DND-41 (cell line): ENCODE results near the gene HSP90AB1.

Source experiments
- ATAC-seq: fragments of 200-7000 bp; cut with Tn5 transposase; 3 replicates; pipeline ENCODE4 v1.9.1; 2021; ENCODE audit warnings: low read depth; ENCODE audit not compliant: insufficient read depth
- DNase-seq: peaks from one replicate; pipeline ENCODE4 v3.0.0-alpha.2; 2020
- H2AFZ ChIP-seq: 2 replicates; pipeline ENCODE4 v1.6.0; 2012; ENCODE audit warnings: low read depth, low read length
- H3K27ac ChIP-seq: 2 replicates; pipeline ENCODE4 v1.5.1; 2012; ENCODE audit warnings: low read length, inconsistent platforms
- H3K27me3 ChIP-seq: fragments of 200-600 bp; sonication (generic); 2 replicates; pipeline ENCODE4 v1.6.0; 2012; ENCODE audit warnings: low read length, mild to moderate bottlenecking, inconsistent platforms; ENCODE audit not compliant: insufficient read depth, poor library complexity
- H3K36me3 ChIP-seq: 2 replicates; pipeline ENCODE4 v1.5.1; 2012; ENCODE audit warnings: low read length, inconsistent platforms; ENCODE audit not compliant: insufficient read depth
- H3K4me1 ChIP-seq: 2 replicates; pipeline ENCODE4 v1.5.1; 2012; ENCODE audit warnings: mild to moderate bottlenecking, low read length; ENCODE audit not compliant: insufficient read depth
- H3K4me2 ChIP-seq: 2 replicates; pipeline ENCODE4 v1.6.0; 2012; ENCODE audit warnings: mild to moderate bottlenecking, moderate library complexity, low read length, inconsistent platforms; ENCODE audit not compliant: insufficient read depth
- H3K4me3 ChIP-seq, 2 experiments: fragments of 200-600 bp in 1 of 2; shearing (Covaris generic) in 1 of 2; 2 replicates each; pipeline ENCODE4 v1.5.1; 2012 to 2016; ENCODE audit warnings: inconsistent platforms in 2 of 2, low read length in 2 of 2, mild to moderate bottlenecking in 2 of 2, low read depth in 1 of 2, moderate library complexity in 1 of 2
- H3K79me2 ChIP-seq: 2 replicates; pipeline ENCODE4 v1.6.0; 2012; ENCODE audit warnings: low read length, inconsistent platforms; ENCODE audit not compliant: insufficient read depth
- H3K9ac ChIP-seq: 2 replicates; pipeline ENCODE4 v1.6.0; 2012; ENCODE audit warnings: low read depth, mild to moderate bottlenecking, inconsistent platforms, low read length, moderate library complexity
- H3K9me3 ChIP-seq: 2 replicates; pipeline ENCODE4 v1.5.1; 2012; ENCODE audit warnings: low read length, moderate library complexity, mild to moderate bottlenecking, inconsistent platforms; ENCODE audit not compliant: insufficient read depth, severe bottlenecking
- H4K20me1 ChIP-seq: 2 replicates; pipeline ENCODE4 v1.6.0; 2012; ENCODE audit warnings: low read length; ENCODE audit not compliant: insufficient read depth
- EZH2 ChIP-seq: IDR thresholded peaks from 3 replicates; pipeline ENCODE4 v1.6.1; 2012; ENCODE audit warnings: borderline replicate concordance, low read depth, mild to moderate bottlenecking, moderate library complexity, low read length, inconsistent platforms; ENCODE audit not compliant: severe bottlenecking
- TF ChIP-seq, protein P1 (sequence below): IDR thresholded peaks from 2 replicates; pipeline ENCODE4 v1.5.1; 2012; ENCODE audit warnings: borderline replicate concordance, low read length, moderate library complexity, mild to moderate bottlenecking; ENCODE audit not compliant: poor library complexity, severe bottlenecking; ENCODE audit errors: extremely low read depth

Gene HSP90AB1

DNA sequence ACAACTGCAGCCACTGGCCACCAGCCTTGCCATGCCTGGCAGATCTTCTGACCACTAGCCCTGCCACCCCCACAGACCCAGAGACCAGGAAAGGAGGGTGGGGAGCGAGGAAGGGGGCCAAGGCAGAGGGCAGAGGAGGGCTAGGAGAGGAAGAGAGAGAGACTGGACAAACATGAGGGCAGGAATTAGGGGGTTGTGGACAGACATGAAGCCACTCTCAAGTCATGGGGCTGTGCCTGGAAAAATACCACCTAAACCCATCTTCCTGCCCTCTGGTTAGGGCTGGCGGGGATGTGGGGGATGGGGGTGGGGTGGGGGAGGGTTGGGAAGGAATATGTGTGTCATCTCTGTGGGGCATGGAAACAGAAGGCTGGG, 25.0 kb upstream of the HSP90AB1 start:
- Histone ChIP-seq H3K36me3 (0 out of 2 replicates have a peak, but pooled peaks cover 3% of the 10 kb centered on the region), H3K9ac (no peak overlapping the region), H3K27ac (no peak overlapping the region), H3K4me2 (no peak overlapping the region), H3K4me3 (no peak overlapping the region), H3K79me2 (peaks cover 23% of the 10 kb centered on the region), H4K20me1 (peaks cover 17% of the 10 kb centered on the region), H3K27me3 (peaks cover 22% of the 10 kb centered on the region), H2AFZ (no peak overlapping the region), H3K4me1 (peaks cover 48% of the 10 kb centered on the region), H3K9me3 (no peaks in the 10 kb centered on the region)
- TF ChIP-seq, protein P1, sequence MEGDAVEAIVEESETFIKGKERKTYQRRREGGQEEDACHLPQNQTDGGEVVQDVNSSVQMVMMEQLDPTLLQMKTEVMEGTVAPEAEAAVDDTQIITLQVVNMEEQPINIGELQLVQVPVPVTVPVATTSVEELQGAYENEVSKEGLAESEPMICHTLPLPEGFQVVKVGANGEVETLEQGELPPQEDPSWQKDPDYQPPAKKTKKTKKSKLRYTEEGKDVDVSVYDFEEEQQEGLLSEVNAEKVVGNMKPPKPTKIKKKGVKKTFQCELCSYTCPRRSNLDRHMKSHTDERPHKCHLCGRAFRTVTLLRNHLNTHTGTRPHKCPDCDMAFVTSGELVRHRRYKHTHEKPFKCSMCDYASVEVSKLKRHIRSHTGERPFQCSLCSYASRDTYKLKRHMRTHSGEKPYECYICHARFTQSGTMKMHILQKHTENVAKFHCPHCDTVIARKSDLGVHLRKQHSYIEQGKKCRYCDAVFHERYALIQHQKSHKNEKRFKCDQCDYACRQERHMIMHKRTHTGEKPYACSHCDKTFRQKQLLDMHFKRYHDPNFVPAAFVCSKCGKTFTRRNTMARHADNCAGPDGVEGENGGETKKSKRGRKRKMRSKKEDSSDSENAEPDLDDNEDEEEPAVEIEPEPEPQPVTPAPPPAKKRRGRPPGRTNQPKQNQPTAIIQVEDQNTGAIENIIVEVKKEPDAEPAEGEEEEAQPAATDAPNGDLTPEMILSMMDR: no peak
- no peak for TF ChIP-seq EZH2
- no peak for ATAC-seq
- DNase-seq: no peak

DNA sequence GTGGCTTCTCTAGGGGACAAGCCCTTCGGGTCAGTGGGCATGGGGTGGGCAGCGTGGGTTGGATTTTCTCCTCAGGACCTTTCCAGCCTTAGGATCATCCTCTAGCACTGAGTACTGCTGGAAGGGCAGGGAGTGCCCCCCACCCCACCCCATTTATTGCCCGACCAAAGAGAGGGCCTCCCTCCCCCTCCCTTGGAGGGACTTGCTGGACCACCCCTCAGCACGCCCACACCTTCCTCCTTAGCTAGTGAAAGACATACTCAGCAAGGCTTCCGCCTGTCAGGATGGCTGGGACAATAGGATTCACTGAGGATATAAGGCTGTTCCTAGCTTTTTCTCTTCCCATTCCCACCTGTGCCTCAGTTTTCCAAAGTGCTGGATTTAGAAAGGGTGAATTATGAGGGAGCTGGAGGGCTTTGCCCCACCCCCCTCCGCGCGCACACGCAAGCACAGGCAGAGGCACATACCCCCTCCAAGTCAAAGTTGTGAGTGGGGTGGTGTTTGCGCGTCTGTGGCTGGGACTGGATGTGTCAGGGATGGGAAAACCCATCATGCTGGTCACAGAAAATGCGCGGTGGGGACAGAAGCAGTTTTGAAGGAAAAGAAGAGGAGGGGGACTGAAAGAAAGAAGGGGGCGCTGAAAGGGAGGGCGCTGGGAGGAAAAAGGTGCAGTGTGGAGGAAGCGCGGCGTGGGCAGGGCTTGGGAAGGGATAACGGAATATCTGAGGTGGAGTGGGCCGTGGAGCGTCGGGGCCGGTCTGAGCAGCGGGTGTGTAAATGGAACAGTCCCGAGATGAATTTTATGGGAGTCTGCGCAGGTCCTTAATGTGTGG, 24.2 kb upstream of the HSP90AB1 start:
- peak overlapping the region; percentile 69 for H3K9ac ChIP-seq
- peak overlapping the region; percentile 87 for H3K4me2 ChIP-seq
- H3K4me1 ChIP-seq: peaks cover 51% of the 10 kb centered on the region
- 0 out of 2 replicates have a peak, but pooled peaks cover 3% of the 10 kb centered on the region for H3K36me3 ChIP-seq
- no peaks in the 10 kb centered on the region for H3K9me3 ChIP-seq
- H3K79me2 ChIP-seq: peaks cover 23% of the 10 kb centered on the region
- H4K20me1 ChIP-seq: peaks cover 23% of the 10 kb centered on the region
- ATAC-seq: no peak; the same call in 1 of the 3 replicates
- H3K27me3 ChIP-seq: peaks cover 15% of the 10 kb centered on the region
- H2AFZ ChIP-seq: peak overlapping the region; percentile 80
- H3K27ac ChIP-seq: peak overlapping the region; percentile 20; the same call in 1 of the 2 replicates
- DNase-seq: no peak
- TF ChIP-seq, protein P1: no peak
- TF ChIP-seq EZH2: no peak
- peak overlapping the region in 1 of 2 experiments; percentile 68; a peak in 3 of 4 replicates for H3K4me3 ChIP-seq

DNA sequence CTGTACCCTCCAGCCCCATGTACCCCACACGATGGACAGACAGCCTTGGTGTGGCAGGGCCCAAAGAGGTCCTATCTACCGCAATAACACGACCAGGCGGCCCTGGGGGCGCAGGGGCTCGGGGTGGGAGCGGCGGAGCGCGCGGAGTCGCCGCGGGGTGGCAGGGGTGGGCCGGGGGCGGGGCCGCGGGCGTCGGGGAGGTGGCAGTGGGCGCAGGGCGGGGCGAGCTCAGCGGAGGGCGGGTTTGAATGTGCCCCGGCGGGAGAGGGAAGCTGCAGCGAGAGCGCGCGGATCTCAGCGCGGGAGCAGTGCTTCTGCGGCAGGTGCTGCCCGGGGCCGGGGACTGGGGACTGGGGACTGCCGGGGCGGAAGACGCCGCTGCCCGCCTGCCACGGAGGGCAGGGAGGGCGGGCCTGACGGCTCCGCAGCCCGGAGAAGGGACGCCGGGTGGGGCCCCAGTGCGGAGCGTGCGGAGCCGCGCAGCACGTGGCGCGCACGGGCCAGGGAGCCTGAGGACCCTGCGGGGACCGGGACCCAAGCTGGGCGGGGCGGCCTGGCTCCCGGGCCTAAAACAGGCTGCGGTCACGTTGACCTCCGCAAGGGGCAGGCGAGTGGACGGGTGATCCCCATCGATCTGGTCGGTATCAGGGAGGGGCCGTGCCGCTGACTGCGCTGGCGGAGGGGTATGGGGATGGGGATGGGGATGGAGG, 23.4 kb upstream of the HSP90AB1 start, which contains the start of gene SLC29A1:
Gene SLC29A1, plus strand, starts transcription at position 277 of the 710 bp plus-strand sequence. CDS start 3,719 bp downstream, outside the sequence.
- peaks cover 23% of the 10 kb centered on the region for H3K79me2 ChIP-seq

More for the DNA sequence above, 23.4 kb upstream of the HSP90AB1 start, which contains the start of gene SLC29A1:
- Histone ChIP-seq H4K20me1 (peaks cover 27% of the 10 kb centered on the region), H3K9ac (peak within 1 kb of the TSS; percentile 69), H2AFZ (peak within 1 kb of the TSS; percentile 80), H3K4me3 (peak within 1 kb of the TSS; percentile 15 to 68), H3K4me2 (peak within 1 kb of the TSS; percentile 87), H3K9me3 (no peaks in the 10 kb centered on the region), H3K27ac (peak within 1 kb of the TSS; percentile 40), H3K4me1 (peaks cover 51% of the 10 kb centered on the region), H3K36me3 (peaks cover 8% of the 10 kb centered on the region), H3K27me3 (peaks cover 7% of the 10 kb centered on the region)
- no peak for TF ChIP-seq EZH2
- TF ChIP-seq, protein P1: peak; percentile 36
- DNase-seq (peak; percentile 88), ATAC-seq (peak; percentile 76)
